Kidney (tissue), 14 donors: ENCODE data around the gene LIPA. TPM values are rescaled to one million over a fixed set of nuclear protein-coding genes. Genes with fewer than 3 reads are reported as not detected.

Experiments used
- DNase-seq, 5 donors: peaks; one replicate each; pipeline ENCODE4 v3.0.0-alpha.2; 2013 to 2020
- FAIRE-seq: peaks from 2 replicates; lab custom pipeline; 2012; peaks lifted over from hg19 to GRCh38; lab: Jason Lieb, UNC
- H3K27ac ChIP-seq, 2 donors: one replicate each; pipeline ENCODE4 v1.7.0; 2013; ENCODE audit warnings: low read depth in 2 of 2, low read length in 2 of 2, inconsistent platforms in 1 of 2
- H3K27me3 ChIP-seq: one replicate; pipeline ENCODE4 v1.7.1; 2013; ENCODE audit warnings: low read length, inconsistent platforms; ENCODE audit not compliant: control insufficient read depth, insufficient read depth
- H3K36me3 ChIP-seq, 3 donors: one replicate each; pipeline versions ENCODE4 v1.7.0 to v1.7.1; 2013; ENCODE audit warnings: low read length in 3 of 3, control low read depth in 1 of 3, inconsistent platforms in 1 of 3; ENCODE audit not compliant: insufficient read depth in 3 of 3, control insufficient read depth in 2 of 3
- H3K4me1 ChIP-seq, 3 donors: one replicate each; pipeline versions ENCODE4 v1.7.0 to v1.7.1; 2013; ENCODE audit warnings: low read length in 3 of 3, inconsistent platforms in 1 of 3, low read depth in 1 of 3; ENCODE audit not compliant: control insufficient read depth in 2 of 3, insufficient read depth in 2 of 3
- H3K4me3 ChIP-seq, 3 donors: one replicate each; pipeline versions ENCODE4 v1.7.0 to v1.8.1; 2013; ENCODE audit warnings: low read length in 3 of 3, control low read depth in 1 of 3, inconsistent platforms in 1 of 3
- H3K9ac ChIP-seq, 3 donors: one replicate each; pipeline versions ENCODE4 v1.7.0 to v1.7.1; 2013; ENCODE audit warnings: low read length in 3 of 3, control low read depth in 1 of 3, inconsistent platforms in 1 of 3
- H3K9me3 ChIP-seq, 3 donors: one replicate each; pipeline versions ENCODE4 v1.7.0 to v1.7.1; 2013; ENCODE audit warnings: low read length in 3 of 3, control low read depth in 1 of 3, inconsistent platforms in 1 of 3; ENCODE audit not compliant: control insufficient read depth in 2 of 3, insufficient read depth in 1 of 3
- intact Hi-C: fragments of 100-400 bp; cut with DNase I; formaldehyde crosslinking; loops from one replicate; pipeline ENCODE4 v1.11.1; 2022
- polyA plus RNA-seq: library from polyadenylated mRNA; stranded (reverse); fragments of 350-450 nt; fragmentation: Illumina TruSeq; extraction: RNeasy Lipid Tissue Mini Kit (QIAGEN cat#74804); gene quantifications from one replicate; pipeline ENCODE4 v1.2.3, GENCODE V29; 2014; ENCODE audit warnings: low read depth, low replicate concordance; ENCODE audit not compliant: insufficient read depth
- total RNA-seq: library from RNA; stranded (reverse); fragmentation: NEBNext Ultra II Directional; extraction: Animal tissue kit (Norgen Biotek cat#: 25700); gene quantifications from one replicate; pipeline ENCODE4 v1.2.1, GENCODE V29; 2021
- TF ChIP-seq, protein P1 (sequence below): IDR thresholded peaks from 3 replicates; pipeline ENCODE4 v1.5.1; 2012; ENCODE audit warnings: mild to moderate bottlenecking, moderate library complexity, borderline replicate concordance; ENCODE audit not compliant: insufficient read depth; ENCODE audit errors: extremely low read depth
- donor health status: control.
- donor health status: control.
- donor health status: control.
- donor health status: control.
- donor health status: control.
- donor health status: DM: yes; HTN: yes; CAD: no.
- donor health status: Normal renal cell carcinoma (clear cell type).

Gene LIPA
- total and polyA plus RNA-seq, 2 donors from 2014 or later, result 43.8 to 84.5 TPM

GRCh38 chr10:89217057-89217990 is 34.3 kb downstream of the LIPA start:
- intact Hi-C loops, result loop anchor here (5.0 kb wide), 1 partner anchor 280 kb away; no protein-coding TSS in a partner anchor
- FAIRE-seq (peak; percentile 98), DNase-seq (peak in 3 of 5 donors; percentile 48 to 78 (median 65))

DNA sequence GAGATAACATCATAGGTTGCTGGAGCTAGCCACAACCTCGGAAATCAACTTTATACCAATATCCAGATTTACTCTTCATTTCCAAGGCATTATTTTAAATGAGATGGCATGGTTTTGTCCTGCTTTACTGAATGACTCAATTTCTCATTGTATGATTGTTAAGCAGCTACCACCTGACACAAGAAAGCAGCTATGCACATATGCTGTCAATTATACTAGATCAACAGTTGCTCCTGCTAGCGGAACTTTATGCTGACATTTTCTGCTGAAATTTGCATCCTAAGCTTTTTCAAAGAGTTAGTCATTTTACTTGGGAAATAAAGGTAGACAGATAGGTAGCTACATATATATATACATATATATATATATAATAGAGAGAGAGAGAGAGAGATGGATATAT is 35.5 kb downstream of the LIPA start:
- intact Hi-C loops, result loop anchor here (5.0 kb wide), 1 partner anchor 279 kb away; no protein-coding TSS in a partner anchor
- TF ChIP-seq, protein P1, sequence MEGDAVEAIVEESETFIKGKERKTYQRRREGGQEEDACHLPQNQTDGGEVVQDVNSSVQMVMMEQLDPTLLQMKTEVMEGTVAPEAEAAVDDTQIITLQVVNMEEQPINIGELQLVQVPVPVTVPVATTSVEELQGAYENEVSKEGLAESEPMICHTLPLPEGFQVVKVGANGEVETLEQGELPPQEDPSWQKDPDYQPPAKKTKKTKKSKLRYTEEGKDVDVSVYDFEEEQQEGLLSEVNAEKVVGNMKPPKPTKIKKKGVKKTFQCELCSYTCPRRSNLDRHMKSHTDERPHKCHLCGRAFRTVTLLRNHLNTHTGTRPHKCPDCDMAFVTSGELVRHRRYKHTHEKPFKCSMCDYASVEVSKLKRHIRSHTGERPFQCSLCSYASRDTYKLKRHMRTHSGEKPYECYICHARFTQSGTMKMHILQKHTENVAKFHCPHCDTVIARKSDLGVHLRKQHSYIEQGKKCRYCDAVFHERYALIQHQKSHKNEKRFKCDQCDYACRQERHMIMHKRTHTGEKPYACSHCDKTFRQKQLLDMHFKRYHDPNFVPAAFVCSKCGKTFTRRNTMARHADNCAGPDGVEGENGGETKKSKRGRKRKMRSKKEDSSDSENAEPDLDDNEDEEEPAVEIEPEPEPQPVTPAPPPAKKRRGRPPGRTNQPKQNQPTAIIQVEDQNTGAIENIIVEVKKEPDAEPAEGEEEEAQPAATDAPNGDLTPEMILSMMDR, result no peak
- Histone ChIP-seq H3K27ac (no peak overlapping the region), H3K9me3 (no peaks in the 10 kb centered on the region), H3K4me3 (no peak overlapping the region), H3K9ac (no peak overlapping the region), H3K27me3 (no peaks in the 10 kb centered on the region), H3K36me3 (peaks cover 0 to 5% (median 0%) of the 10 kb centered on the region in 3 donors), H3K4me1 (peaks cover 0 to 3% (median 0%) of the 10 kb centered on the region in 3 donors)
- FAIRE-seq (no peak), DNase-seq (no peak)

More at GRCh38 chr10:89217057-89217990, 34.3 kb downstream of the LIPA start:
- TF ChIP-seq, protein P1, result peak; percentile 77
- Histone ChIP-seq H3K36me3 (peaks cover 0 to 5% (median 2%) of the 10 kb centered on the region in 3 donors), H3K27me3 (no peaks in the 10 kb centered on the region), H3K4me1 (peaks cover 0 to 3% (median 0%) of the 10 kb centered on the region in 3 donors), H3K9me3 (no peaks in the 10 kb centered on the region), H3K27ac (peak overlapping the region in 1 of 2 donors; percentile 40), H3K9ac (peak overlapping the region in 1 of 3 donors; percentile 12), H3K4me3 (no peak overlapping the region)

DNA sequence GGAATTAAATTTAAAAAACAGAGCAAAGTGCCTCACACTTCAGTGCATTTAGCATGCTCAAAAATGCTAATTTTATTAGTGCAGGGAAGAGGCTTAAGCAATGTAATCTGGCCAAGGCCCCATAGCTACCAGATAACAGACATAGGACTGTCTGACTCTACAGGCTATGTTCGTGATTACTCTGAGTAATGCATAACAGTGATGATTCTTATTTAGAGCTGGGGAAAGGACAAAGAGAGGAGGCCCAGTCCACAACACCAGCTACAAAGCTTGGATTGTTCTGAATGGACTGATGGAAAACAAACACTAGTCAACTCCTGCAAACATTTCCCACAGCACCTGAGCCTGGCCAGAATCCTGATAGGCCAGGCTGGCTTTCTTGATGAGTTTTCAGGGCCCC is 36.1 kb downstream of the LIPA start:
- Histone ChIP-seq H3K4me3 (no peak overlapping the region), H3K9me3 (no peaks in the 10 kb centered on the region), H3K27me3 (no peaks in the 10 kb centered on the region), H3K27ac (no peak overlapping the region), H3K36me3 (peaks cover 0 to 5% (median 0%) of the 10 kb centered on the region in 3 donors), H3K9ac (no peak overlapping the region), H3K4me1 (peaks cover 0 to 3% (median 0%) of the 10 kb centered on the region in 3 donors)
- intact Hi-C loops, result loop anchor here (5.0 kb wide), 1 partner anchor 278 kb away; no protein-coding TSS in a partner anchor
- TF ChIP-seq, protein P1, result no peak
- FAIRE-seq (no peak), DNase-seq (no peak)
